Stimulated activated CD4-positive, alpha-beta T cell treated with anti-CD3 and anti-CD28 coated beads, Interleukin-12 subunit alpha, Interleukin-12 subunit beta, amount 100 ng/mL, for 24 hours (primary cell): ENCODE results near the gene RNASE8.

Experiments
- DNase-seq, 2 experiments: peaks; one replicate each; pipeline ENCODE4 v3.0.0-alpha.2; 2020; ENCODE audit warnings: low read depth in 2 of 2

RNASE8 gene

GRCh38 chr14:21106176-21106497 is 48.5 kb downstream of the RNASE8 start:
- no peak for DNase-seq

- peak; percentile 37 to 75 for DNase-seq
Observed at GRCh38 chr14:21106498-21107282, 49.1 kb downstream of the RNASE8 start.

- DNase-seq: no peak
Observed at GRCh38 chr14:21107283-21107800, 49.7 kb downstream of the RNASE8 start.
